Smooth muscle cell (in vitro differentiated cells): ENCODE results near the gene ZXDC. TPM values are rescaled to one million over a fixed set of nuclear protein-coding genes. Genes with fewer than 3 reads are reported as not detected.

Source experiments
- DNase-seq: peaks from one replicate; lab custom pipeline; 2025; ENCODE audit not compliant: unreplicated experiment; lab: John Stamatoyannopoulos, UW
- H2AFZ ChIP-seq: fragments of 200-600 bp; sonication (generic); 2 replicates; pipeline ENCODE4 v1.6.0; 2016; ENCODE audit warnings: antibody characterized with exemption, low read depth, mild to moderate bottlenecking
- H3F3A ChIP-seq: fragments of 200-600 bp; sonication (generic); 2 replicates; pipeline ENCODE4 v1.6.0; 2017; ENCODE audit warnings: antibody characterized with exemption, low read depth
- H3K27ac ChIP-seq: fragments of 200-600 bp; sonication (generic); 2 replicates; pipeline ENCODE4 v1.5.1; 2016; ENCODE audit warnings: low read depth, mild to moderate bottlenecking
- H3K27me3 ChIP-seq: fragments of 200-600 bp; sonication (generic); 2 replicates; pipeline ENCODE4 v1.6.1; 2016; ENCODE audit warnings: low read depth, mild to moderate bottlenecking
- H3K36me3 ChIP-seq: fragments of 200-600 bp; sonication (generic); 2 replicates; pipeline ENCODE4 v1.5.1; 2016; ENCODE audit warnings: low read depth
- H3K4me1 ChIP-seq: fragments of 200-600 bp; sonication (generic); 2 replicates; pipeline ENCODE4 v1.5.1; 2016; ENCODE audit warnings: low read depth
- H3K4me2 ChIP-seq: fragments of 200-600 bp; sonication (generic); 2 replicates; pipeline ENCODE4 v1.6.0; 2016; ENCODE audit warnings: mild to moderate bottlenecking
- H3K4me3 ChIP-seq: fragments of 200-600 bp; sonication (generic); 2 replicates; pipeline ENCODE4 v1.5.1; 2016; ENCODE audit warnings: mild to moderate bottlenecking
- H3K79me2 ChIP-seq: fragments of 200-600 bp; sonication (generic); 2 replicates; pipeline ENCODE4 v1.6.0; 2016; ENCODE audit warnings: low read depth, mild to moderate bottlenecking
- H3K9ac ChIP-seq: fragments of 200-600 bp; sonication (generic); 2 replicates; pipeline ENCODE4 v1.6.0; 2016; ENCODE audit warnings: low read depth
- H3K9me3 ChIP-seq: fragments of 200-600 bp; sonication (generic); replicated peaks from 2 replicates; pipeline ENCODE4 v1.5.1; 2016; ENCODE audit warnings: low read depth
- H4K20me1 ChIP-seq: fragments of 200-600 bp; sonication (generic); 2 replicates; pipeline ENCODE4 v1.6.0; 2016; ENCODE audit warnings: low read depth
- CTCF ChIP-seq: fragments of 200-600 bp; sonication (generic); IDR thresholded peaks from 2 replicates; pipeline ENCODE4 v1.5.1; 2017; ENCODE audit warnings: borderline replicate concordance, mild to moderate bottlenecking, antibody characterized with exemption; ENCODE audit not compliant: insufficient read depth, poor library complexity, severe bottlenecking
- WGBS: methylation state at CpG from one replicate; pipeline ENCODE4 v1.1.7; 2016; ENCODE audit warnings: low lambda C conversion rate; 5-methylcytosine and 5-hydroxymethylcytosine counted together
- polyA plus RNA-seq: library from polyadenylated mRNA; unstranded; fragments of >200 nt; fragmentation: Nextera tagmentation; extraction: Ambion mirVana; gene quantifications from 2 replicates; pipeline ENCODE4 v1.2.1, GENCODE V29; 2016
- total RNA-seq: library from RNA; depleted of rRNA; stranded (reverse); fragments of >200 nt; gene quantifications from 2 replicates; pipeline ENCODE4 v1.2.3, GENCODE V29; 2014

Gene ZXDC
- total and polyA plus RNA-seq, 2 experiments from 2014 or later = 9.2 to 20.4 TPM

- no peaks in the 10 kb centered on the region for H3F3A ChIP-seq
- no peaks in the 10 kb centered on the region for H3K36me3 ChIP-seq
- no peak for DNase-seq
- no peaks in the 10 kb centered on the region for H3K79me2 ChIP-seq
- H4K20me1 ChIP-seq = no peaks in the 10 kb centered on the region
- no peak overlapping the region for H3K9ac ChIP-seq
- no peak for TF ChIP-seq CTCF
- H3K4me1 ChIP-seq = no peaks in the 10 kb centered on the region
- H3K4me2 ChIP-seq = no peak overlapping the region
- no peak overlapping the region for H3K27ac ChIP-seq
- no peak overlapping the region for H3K4me3 ChIP-seq
- no peak overlapping the region for H2AFZ ChIP-seq
- WGBS = 92% methylated on average over 6 of the region's 8 CpGs
- no peaks in the 10 kb centered on the region for H3K9me3 ChIP-seq
- H3K27me3 ChIP-seq = peaks cover 7% of the 10 kb centered on the region
Measured at GRCh38 chr3:126515066-126515706, 39.5 kb upstream of the ZXDC start.

- H3K79me2 ChIP-seq = no peaks in the 10 kb centered on the region
- WGBS = 87% methylated on average over 11 of the region's 11 CpGs
- no peaks in the 10 kb centered on the region for H3F3A ChIP-seq
- no peak overlapping the region for H3K27ac ChIP-seq
- H3K4me3 ChIP-seq = no peak overlapping the region
- no peak for TF ChIP-seq CTCF
- DNase-seq = no peak
- peaks cover 2% of the 10 kb centered on the region for H3K27me3 ChIP-seq
- no peak overlapping the region for H3K9ac ChIP-seq
- H3K36me3 ChIP-seq = no peaks in the 10 kb centered on the region
- H3K4me1 ChIP-seq = no peaks in the 10 kb centered on the region
- H3K4me2 ChIP-seq = no peak overlapping the region
- H4K20me1 ChIP-seq = no peaks in the 10 kb centered on the region
- no peak overlapping the region for H2AFZ ChIP-seq
- no peaks in the 10 kb centered on the region for H3K9me3 ChIP-seq
Measured at GRCh38 chr3:126514161-126514560, 38.5 kb upstream of the ZXDC start.

- no peak for DNase-seq
- H3F3A ChIP-seq = no peaks in the 10 kb centered on the region
- TF ChIP-seq CTCF = no peak
Measured at GRCh38 chr3:126512916-126513650, 37.4 kb upstream of the ZXDC start.

More at GRCh38 chr3:126512916-126513650, 37.4 kb upstream of the ZXDC start:
- Histone ChIP-seq H3K36me3 (no peaks in the 10 kb centered on the region), H3K79me2 (no peaks in the 10 kb centered on the region), H3K27me3 (no peaks in the 10 kb centered on the region), H2AFZ (no peak overlapping the region), H3K9me3 (no peaks in the 10 kb centered on the region), H3K9ac (no peak overlapping the region), H4K20me1 (no peaks in the 10 kb centered on the region), H3K27ac (no peak overlapping the region), H3K4me1 (no peaks in the 10 kb centered on the region), H3K4me2 (no peak overlapping the region), H3K4me3 (no peak overlapping the region)
- 92% methylated on average over 12 of the region's 12 CpGs for WGBS
